HG02885 (cell line): ENCODE measurements around the gene COG7.
"Not testable (repeated sequence)": the region's sequence is repeated elsewhere in the genome, so short reads cannot be mapped to it uniquely, and the experiment has no call there.

Source experiments
- ATAC-seq: cut with Tn5 transposase; IDR thresholded peaks from one replicate; pipeline ENCODE4 v1.9.1; 2021; ENCODE audit warnings: mild to moderate bottlenecking; ENCODE audit not compliant: unreplicated experiment, poor library complexity

COG7 gene

DNA sequence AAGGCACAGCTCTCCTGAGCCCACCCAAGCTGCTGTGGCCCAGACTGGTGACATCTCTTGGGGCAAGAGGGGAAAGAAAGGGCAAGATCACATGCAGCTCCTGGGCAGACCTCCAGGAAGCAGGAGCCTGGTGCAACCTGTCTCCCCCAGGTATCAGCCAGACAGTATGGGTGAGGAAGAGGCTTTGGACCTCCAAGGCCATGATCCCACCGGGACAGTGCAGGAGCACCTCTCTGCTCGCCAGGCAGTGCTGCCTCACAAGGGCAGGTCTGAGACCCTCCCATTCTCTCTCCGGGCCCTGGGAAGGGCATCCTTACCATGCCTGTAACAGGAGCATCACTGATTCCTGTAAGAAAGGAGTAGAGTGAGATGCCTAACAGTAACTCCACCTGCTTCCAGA lies 25.6 kb upstream of the COG7 start:
- ATAC-seq: no peak

DNA sequence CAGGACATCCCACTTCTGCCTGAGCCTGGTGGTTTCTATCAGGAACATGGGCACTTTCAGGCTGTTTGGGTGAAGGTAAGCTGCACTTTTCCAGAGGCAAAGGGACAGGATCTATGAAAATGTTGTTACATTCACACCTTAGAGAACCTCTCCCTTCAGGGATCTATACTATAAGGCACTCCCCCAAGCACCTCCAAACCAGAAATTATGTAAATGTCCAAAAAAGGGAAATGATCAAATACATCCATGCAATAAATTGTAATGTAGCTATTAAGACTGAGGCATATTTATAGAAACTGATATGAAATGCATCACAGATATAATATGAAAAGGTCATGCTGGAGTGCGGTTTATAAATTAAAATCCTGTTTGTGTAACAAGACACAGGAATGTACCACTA lies 23.3 kb upstream of the COG7 start:
- no peak for ATAC-seq

DNA sequence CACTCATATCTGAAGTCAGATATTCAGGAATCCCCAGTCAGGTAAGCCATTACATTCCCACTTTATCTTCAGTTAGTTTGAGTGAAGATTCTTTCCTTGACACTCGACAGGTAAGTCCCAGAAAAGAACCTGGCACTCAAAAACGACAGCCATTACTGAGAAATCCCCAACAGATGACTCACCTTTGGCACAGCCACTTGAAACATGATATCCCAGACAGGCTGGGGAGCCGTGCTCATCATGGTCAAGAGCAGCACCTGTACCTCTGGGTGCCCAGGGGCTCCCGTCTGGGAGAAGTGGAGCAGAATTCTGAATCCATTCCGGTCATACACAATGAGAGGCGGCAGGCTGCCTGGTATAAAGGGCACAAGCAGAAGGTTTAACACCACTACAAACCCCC lies 16.8 kb upstream of the COG7 start:
- ATAC-seq: no peak

DNA sequence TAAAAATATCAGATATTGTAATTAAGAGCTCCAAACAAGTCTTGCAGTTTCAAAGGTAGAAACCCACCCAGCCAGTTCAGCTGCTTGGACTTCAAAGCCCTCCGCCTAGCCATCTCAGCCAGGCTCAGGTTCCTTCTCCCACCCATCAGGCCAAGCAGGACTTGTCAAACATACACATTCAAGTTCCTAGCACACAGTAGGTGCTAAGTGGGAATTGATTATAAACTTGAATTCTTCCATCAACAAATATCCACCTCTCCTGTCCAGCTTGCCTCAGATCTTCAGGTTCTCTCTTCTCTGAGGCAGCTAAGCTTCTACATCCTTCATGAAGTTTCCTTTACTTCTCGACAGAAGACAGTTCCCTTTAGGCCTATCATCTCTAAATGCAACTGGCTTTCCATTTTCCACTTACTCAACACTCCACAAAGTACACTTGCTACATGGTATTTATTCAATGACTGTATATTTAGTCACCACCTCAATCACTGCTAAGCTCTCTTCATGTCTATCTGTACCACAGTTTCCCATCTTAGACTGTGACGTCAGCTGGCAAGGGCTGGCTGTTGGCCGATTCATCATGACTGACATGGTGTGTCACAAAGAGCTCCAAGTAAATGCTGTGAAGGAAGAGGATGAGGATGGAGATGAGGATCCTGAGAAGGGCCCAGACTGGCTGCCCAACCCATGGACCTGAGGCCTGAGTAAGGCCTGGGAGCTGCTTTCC lies 13.3 kb upstream of the COG7 start:
- no peak for ATAC-seq

DNA sequence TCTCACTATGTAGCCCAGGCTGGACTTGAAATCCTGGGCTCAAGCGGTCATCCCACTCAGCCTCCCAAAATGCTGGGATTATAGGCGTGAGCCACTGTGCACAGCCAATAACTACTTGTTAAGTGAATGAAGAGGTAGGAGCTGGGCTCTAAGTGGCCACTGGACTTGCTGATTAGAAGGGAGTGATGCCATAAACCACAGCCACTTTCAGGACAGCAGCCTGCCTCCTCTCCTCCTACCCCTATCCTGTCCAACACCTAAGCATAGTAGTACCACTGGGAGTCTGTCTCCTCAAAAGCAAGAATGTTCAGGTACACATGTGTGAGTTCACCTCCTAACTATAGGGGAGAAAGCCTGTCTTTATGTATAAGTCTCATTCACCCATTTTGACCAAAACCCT lies 12.2 kb upstream of the COG7 start:
- ATAC-seq: no peak

DNA sequence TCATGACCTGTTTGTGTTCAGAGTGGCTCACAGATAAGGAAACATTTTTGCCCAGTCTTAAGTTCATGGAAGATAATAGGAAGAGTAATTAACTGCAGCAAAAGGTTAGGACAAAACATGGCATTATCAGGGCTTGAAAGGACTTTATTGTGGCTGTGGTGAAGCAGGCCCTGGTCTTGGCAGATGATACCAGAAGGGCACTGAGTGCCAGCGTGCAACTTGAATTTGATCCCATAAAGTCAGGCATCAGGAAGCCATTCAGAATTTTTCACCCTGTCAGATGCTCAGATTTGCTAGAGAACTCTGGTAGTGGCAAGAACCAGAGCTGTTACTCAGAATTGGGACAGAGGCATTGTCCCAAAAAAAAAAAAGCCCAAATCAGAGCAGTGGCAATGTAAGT lies 11.2 kb upstream of the COG7 start:
- no peak for ATAC-seq

DNA sequence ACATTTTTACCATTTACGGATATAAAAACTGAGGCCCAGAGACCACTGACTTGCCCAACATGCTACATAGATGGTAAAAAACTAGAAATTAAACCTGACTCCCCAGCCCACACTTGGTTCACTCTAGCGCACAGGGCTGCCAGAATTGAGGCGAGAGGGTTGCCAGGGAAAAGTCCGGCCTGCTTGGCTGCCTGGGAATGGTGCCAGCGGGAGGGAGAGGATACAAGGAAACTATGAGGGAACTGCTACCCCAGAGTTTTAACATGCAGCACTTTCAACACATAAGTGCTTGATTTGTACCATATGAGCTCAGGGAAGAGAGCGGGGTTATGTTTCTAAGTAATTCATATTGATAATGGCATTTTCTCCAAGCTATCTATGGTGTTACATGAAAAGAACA lies 10.0 kb upstream of the COG7 start:
- not testable (repeated sequence) for ATAC-seq

DNA sequence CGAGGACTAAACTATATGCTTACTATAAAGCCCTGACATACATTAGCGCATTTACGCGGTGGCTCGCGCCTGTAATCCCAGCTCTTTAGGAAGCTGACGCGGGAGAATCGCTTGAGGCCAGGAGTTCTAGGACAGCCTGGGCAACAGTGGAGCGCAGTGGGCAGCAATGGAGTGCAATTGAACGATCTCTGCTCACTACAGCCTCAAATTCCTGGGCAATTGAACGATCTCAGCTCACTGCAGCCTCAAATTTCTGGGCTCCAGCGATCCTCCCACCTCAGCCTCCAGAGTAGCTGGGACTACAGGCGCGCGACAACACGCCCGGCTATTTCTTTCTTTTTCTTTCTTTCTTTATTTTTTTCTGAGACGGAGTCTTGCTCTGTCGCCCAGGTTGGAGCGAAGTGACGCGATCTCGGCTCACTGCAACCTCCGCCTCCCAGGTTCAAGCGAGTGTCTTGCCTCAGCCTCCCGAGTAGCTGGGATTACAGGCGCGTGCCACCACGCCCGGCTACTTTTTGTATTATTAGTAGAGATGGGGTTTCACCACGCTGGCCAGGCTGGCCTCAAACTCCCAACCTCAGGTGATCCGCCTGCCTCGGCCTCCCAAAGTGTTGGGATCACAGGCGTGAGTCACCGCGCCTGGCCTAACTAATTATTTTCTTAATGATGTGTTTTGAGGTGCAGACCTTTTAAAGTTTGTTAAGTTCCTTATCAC lies 506 bp upstream of the COG7 start:
- ATAC-seq: peak; percentile 19

DNA sequence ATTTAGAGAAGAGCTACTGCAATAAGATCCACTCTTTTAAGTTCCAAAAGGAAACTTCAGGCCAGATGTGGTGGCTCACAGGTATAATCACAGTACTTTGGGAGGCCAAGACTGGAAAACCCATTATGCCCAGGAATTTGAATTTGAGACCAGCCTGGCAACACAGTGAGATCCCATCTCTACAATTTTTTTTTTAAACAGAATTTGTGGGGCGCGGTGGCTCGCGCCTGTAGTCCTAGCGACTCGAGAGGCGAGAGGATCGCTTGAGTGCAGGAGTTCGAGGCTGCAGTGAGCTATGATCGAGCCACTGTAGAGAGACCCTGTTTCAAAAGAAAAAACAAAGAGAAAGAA lies 793 bp downstream of the COG7 start:
- ATAC-seq: no peak

DNA sequence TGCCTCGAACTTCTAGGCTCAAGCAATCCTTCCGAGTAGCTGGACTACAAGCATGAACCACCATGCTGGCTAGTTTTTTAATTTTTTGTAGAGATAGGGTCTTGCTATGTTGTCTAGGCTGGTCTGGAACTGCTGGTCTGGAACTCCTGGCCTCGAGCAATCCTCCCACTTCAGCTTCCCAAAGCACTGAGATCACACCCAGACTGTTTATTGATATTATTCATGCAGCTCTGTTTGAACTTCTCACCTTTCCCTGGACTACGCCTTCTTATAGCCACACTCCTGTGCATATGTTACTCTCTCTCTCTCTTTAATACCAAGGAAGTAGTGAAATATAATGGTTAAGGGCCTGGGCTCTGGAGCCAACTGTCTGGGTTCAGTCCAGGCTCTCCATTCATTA lies 4.6 kb downstream of the COG7 start:
- ATAC-seq: no peak

DNA sequence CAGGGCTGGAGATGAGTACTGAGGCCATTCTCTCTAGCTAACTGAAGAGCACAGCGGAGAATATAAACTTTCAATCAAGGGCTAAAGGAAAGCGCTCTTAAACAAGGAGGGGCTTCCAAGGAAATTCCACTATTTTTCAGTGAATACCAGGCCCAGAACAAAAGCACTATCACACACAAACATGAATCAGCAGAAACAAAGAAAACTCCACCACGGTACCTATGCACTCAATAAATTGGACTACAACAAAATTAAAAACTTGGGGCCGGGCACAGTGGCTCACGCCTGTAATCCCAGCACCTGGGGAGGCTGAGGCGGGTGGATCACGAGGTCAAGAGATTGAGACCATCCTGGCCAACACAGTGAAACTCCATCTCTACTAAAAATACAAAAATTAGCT lies 15.4 kb downstream of the COG7 start:
- not testable (repeated sequence) for ATAC-seq

DNA sequence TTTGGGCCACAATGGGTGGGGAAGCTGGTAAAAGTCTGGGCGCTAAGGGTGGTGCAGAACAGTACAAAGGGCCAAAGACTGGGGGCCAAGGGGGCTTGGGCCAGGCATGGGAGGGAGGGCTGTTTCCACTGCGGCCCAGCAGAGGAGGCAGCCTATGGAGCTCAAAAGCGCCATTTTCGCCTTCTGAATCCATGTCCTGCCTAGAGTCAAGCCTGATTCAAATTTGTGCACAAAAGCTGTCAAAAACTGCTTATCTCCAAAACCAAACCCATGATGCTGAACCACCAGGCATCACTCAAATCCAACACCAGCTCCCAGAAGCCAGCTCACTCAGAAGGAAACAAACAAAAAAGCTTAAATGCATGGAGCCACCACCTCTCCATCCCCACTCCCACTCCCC lies 16.0 kb downstream of the COG7 start:
- ATAC-seq: no peak

DNA sequence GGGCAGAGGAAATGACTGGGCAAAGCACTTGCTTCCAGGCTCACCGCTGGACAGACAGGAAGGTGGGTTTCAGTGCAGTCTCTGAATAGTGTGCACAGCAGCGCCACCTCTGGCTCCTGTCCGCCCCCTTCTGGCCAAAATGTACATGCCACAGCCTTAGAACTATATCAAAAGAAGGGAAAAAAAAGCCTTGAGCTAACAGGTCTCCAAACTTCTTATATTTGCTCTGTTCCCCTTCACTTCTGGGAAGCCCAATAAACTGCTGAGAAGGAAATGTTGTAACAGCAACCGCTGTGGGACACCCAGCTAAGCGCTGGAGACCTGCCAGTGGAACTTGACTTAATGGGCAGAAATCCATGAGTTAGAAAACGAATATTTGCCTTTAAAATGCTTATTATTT lies 17.5 kb downstream of the COG7 start:
- ATAC-seq: no peak

DNA sequence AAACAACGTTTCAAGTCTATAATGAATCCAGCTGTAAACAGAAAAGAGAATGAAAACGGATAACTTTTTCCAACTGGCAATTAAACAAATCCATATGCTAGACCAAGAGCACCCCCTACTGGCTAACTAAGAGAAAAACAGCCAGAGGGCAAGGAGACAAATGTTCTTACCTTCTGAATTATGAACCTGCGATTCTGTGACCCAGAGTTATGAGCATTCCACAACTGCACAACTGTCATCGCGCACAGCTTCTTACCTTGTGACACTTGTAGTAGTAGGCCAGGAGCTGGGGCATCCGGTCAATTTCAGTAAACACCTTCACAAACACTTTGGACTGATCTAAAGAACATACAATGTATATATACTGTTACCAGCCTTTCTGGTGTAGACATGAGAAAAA lies 18.6 kb downstream of the COG7 start:
- ATAC-seq: no peak

DNA sequence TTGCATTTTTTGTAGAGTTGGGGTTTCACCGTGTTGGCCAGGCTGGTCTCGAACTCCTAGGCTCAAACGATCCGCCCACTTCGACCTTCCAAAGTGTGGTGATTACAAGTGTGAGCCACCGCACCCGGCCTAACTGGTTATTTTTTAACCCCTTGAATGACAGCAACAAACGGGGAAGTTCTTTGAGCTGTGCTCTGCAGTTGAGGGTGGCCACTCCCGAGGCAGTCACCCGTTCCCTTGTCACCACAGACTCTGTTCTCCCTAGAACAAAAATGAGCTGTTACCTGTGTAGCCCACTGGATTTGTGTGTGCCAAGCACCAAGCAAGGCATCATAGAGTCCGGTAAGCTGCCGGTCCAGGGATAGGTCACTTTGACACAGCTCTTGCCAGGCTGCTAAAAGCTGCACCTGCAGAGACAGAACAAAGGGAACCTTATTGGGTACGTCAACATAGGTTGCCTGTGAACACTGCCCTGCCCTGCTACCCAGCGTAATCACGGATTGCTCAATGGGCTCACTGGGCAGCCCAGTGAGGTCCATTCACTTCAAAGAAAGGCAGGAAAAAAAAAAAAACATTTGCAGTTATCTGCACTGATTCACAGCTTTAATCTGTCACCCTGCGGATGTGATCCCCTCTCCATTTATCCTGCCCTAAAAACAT lies 19.6 kb downstream of the COG7 start:
- no peak for ATAC-seq

DNA sequence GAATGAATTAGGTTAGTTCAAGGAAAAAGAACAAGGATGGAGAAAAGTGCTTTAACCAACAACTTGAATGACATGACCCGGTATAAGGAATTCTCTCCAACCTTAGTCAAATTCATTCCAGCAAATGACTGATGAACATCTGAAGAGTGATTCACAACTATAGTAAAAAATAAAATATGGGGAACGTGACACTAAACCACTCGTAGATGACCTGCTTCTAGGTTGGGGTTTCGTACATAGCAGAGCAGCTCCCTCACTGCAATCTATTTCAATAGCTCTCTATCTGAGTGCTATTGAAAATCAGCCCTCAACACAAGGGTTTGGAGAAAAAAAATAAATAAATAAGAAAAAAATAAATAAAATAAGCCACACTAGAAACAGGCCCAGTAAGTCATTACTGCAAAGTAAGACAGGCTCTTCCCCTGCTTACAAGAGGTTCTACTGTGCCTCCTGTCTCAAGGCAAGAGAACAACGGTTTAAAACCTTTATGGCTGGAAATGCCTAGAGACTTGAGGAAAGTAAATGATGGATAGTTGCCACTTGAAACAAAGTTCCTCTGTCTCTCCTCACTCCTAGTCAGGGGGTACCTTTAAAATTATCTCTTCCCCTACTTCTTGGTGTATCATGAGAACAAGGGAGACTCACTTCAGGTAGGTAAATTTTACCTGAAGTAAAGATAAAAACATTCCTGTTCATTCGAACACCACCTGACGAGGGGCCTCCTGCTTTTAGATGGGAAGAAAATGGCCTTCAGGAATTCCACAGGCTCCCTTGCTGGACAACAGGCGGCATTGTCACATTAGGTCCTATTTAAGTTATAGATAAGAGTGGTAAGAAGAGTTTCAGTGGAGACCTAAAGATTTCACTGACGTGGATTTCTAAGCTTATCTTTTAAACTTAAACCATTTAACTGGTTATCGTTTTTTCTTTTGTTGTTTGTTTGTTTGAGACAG lies 20.5 kb downstream of the COG7 start:
- ATAC-seq: no peak

DNA sequence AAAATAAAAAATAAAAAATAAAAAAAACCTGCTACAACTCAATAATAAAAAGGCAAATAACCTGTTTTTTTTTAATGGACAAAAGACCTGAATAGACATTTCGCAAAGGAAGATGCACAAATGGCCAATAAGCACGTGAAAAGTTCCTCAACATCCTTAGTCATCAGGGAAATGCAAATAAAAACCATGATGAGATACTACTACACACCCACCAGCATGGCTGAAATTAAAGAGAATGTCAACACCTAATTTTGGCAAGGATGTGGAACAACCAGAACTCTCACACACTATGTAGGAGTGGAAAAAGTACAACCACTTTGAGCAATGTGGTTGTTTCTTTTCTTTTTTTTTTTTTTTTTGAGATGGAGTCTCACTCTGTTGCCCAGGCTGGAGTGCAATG lies 24.6 kb downstream of the COG7 start:
- no peak for ATAC-seq

DNA sequence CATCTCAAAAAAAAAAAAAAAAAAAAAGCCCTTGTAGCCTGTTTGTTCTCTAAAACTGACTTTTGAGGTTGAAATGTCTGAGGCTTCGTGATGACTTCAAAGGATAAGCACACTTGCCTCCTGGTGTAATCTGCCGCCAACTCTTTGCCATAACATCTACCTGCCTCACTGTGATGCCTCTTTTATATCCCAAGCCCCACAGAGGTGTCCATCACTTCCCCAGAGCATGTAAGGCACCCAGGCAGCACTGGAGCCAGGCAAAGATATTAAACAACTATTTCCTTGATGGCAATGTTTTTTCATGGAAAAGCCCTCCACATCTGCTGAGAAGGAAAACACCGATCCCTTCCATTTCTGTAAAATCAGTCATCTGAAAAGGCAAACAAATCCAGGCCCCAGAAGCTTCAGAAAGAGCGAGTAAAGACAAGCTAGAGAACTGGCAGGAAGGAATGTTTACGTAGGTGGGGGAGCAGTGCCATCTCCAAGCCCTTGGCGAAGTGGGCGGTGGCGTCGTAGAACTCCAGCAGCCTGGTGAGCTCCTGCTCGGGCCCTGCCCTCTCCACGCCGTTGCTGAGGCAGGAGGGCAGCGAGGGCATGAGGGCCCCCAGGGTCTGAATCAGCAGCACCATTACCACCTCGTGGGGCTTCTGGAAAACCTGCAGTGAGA lies 28.6 kb downstream of the COG7 start:
- no peak for ATAC-seq

DNA sequence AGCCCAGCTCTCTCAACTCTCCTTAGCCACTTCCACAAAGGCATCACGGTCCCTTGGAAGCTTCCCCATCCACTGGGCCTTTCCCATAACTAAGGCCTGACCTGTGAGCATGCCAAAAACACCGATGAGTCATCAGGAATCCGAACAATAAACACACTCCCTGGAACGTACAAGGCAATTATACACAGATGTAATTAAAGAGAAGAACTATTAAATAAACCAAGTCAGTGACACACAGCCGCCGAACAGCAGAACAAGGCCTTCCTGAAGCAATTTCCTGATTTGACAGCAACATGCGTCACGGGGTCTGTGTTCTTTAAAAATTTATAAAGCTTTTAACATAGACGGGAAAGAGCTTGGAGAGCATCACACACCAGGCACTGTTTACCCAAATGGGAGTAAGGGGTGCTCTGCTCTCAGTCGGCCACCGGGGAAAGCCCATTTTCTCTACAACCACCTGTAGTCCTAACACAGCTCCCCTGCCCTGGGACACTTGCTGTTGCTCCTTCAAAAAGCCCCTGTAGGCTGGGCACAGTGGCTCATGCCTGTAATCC lies 29.4 kb downstream of the COG7 start:
- ATAC-seq: no peak

DNA sequence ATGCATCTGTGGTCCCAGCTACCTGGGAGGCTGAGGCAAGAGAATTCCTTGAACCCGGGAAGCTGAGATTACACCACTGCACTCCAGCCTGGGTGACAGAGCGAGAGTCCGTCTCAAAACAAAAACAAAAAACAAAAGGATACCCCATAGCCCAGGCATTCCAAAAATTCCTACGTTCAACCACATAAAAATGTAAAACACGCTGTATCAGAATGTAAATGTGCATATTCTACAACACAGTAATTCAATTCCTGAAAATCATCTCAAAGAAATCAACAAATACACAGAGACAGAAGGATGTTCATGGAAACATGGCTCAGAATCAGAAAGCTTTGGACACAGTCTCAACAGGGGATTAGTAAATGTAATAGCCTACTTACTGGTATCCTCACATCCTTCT lies 33.0 kb downstream of the COG7 start:
- ATAC-seq: no peak
